DND-41 (cell line): ENCODE measurements around the gene NBAS.

Source experiments
- CTCF ChIP-seq: IDR thresholded peaks from 2 replicates; pipeline ENCODE4 v1.5.1; 2012; ENCODE audit warnings: borderline replicate concordance, low read length, moderate library complexity, mild to moderate bottlenecking; ENCODE audit not compliant: poor library complexity, severe bottlenecking; ENCODE audit errors: extremely low read depth
- EZH2 ChIP-seq: IDR thresholded peaks from 3 replicates; pipeline ENCODE4 v1.6.1; 2012; ENCODE audit warnings: borderline replicate concordance, low read depth, mild to moderate bottlenecking, moderate library complexity, low read length, inconsistent platforms; ENCODE audit not compliant: severe bottlenecking

- TF ChIP-seq CTCF (no peak), EZH2 (no peak)
These were observed 334.5 kb downstream of the NBAS start for GRCh38 chr2:15226661-15227060.
